MM.1S (cell line): ENCODE data around the gene CYTH4.

ENCODE experiments used
- CTCF ChIP-seq: fragments of 300-600 bp; sonication (generic); IDR thresholded peaks from 2 replicates; pipeline ENCODE4 v1.5.1; 2016; ENCODE audit warnings: antibody characterized with exemption, low read length, mixed read lengths
- EZH2 ChIP-seq: fragments of 300-600 bp; sonication (generic); optimal IDR thresholded peaks from 2 replicates; pipeline ENCODE3; 2017; ENCODE audit warnings: low read depth, mild to moderate bottlenecking, antibody characterized with exemption, low read length, mixed read lengths
- EZH2phosphoT487 ChIP-seq: fragments of 300-600 bp; sonication (generic); IDR thresholded peaks from 2 replicates; pipeline ENCODE4 v1.6.1; 2018; ENCODE audit warnings: antibody characterized with exemption, low read length

- TF ChIP-seq CTCF (no peak), EZH2 (no peak), EZH2phosphoT487 (no peak)
Measured at GRCh38 chr22:37362621-37363020, 80.3 kb downstream of the CYTH4 start.
